Effector memory CD8-positive, alpha-beta T cell (primary cell): ENCODE measurements around the gene PPP1R13B.

Experiments used
- ATAC-seq: fragments of 150-1000 bp; cut with Tn5 transposase; replicated peaks from 2 replicates; pipeline ENCODE4 v1.10.0; 2021; ENCODE audit warnings: mild to moderate bottlenecking, moderate library complexity
- DNase-seq, 3 experiments: peaks; one replicate each; pipeline ENCODE4 v3.0.0; 2021
- H3K27ac Mint-ChIP-seq, 2 donors: one replicate each; pipeline ENCODE4 v1.8.0; 2022; ENCODE audit warnings: mild to moderate bottlenecking in 2 of 2, mixed read lengths in 2 of 2, moderate library complexity in 2 of 2
- H3K27me3 Mint-ChIP-seq, 2 donors: one replicate each; pipeline ENCODE4 v1.8.0; 2022; ENCODE audit warnings: mixed read lengths in 2 of 2
- H3K36me3 Mint-ChIP-seq: one replicate; pipeline ENCODE4 v1.8.0; 2022; ENCODE audit warnings: mild to moderate bottlenecking, moderate library complexity, mixed read lengths; ENCODE audit not compliant: insufficient read depth
- H3K4me1 Mint-ChIP-seq, 2 donors: one replicate each; pipeline ENCODE4 v1.8.0; 2022; ENCODE audit warnings: low read depth in 2 of 2, mixed read lengths in 2 of 2
- H3K4me3 Mint-ChIP-seq, 2 donors: one replicate each; pipeline ENCODE4 v1.8.0; 2022; ENCODE audit warnings: mild to moderate bottlenecking in 2 of 2, mixed read lengths in 2 of 2, moderate library complexity in 2 of 2
- H3K9me3 Mint-ChIP-seq, 2 donors: one replicate each; pipeline ENCODE4 v1.8.0; 2022; ENCODE audit warnings: mixed read lengths in 2 of 2

Gene PPP1R13B

GRCh38 chr14:103762036-103762435 lies 85.3 kb downstream of the PPP1R13B start:
- no peak for DNase-seq
- H3K4me1 Mint-ChIP-seq: peaks cover 5% of the 10 kb centered on the region in 2 donors
- H3K9me3 Mint-ChIP-seq: no peaks in the 10 kb centered on the region
- no peak overlapping the region for H3K27ac Mint-ChIP-seq
- no peaks in the 10 kb centered on the region for H3K27me3 Mint-ChIP-seq
- H3K36me3 Mint-ChIP-seq: no peaks in the 10 kb centered on the region
- H3K4me3 Mint-ChIP-seq: no peak overlapping the region
- no peak for ATAC-seq

- Mint-ChIP-seq H3K4me1 (no peaks in the 10 kb centered on the region), H3K36me3 (no peaks in the 10 kb centered on the region), H3K9me3 (no peaks in the 10 kb centered on the region), H3K4me3 (no peak overlapping the region), H3K27me3 (no peaks in the 10 kb centered on the region), H3K27ac (no peak overlapping the region)
- DNase-seq (no peak), ATAC-seq (no peak)
Measured at GRCh38 chr14:103758059-103758776, 89.2 kb downstream of the PPP1R13B start.

DNA sequence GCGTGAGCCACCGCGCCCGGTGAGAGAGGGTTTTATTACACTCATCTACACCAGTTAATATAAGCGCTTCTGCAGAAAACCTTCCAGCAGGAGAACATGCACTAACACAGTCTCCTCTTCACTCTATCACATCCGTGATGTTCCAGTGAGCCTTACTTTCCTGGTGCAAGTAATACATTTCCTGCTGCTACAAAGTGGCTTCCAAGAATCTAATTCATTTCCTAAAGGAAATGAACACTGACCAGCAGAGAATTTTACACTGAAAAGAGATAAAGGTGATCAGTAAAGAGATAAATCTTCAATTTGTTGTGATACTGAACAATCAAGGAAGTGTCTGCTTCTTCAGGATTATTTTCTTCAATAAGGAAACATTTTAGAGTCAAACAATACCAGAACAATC lies 92.3 kb downstream of the PPP1R13B start:
- Mint-ChIP-seq H3K27me3 (no peaks in the 10 kb centered on the region), H3K9me3 (no peaks in the 10 kb centered on the region), H3K4me1 (no peaks in the 10 kb centered on the region), H3K36me3 (peaks cover 8% of the 10 kb centered on the region), H3K4me3 (no peak overlapping the region), H3K27ac (no peak overlapping the region)
- ATAC-seq: no peak
- DNase-seq: no peak

GRCh38 chr14:103753774-103754173 lies 93.6 kb downstream of the PPP1R13B start:
- no peaks in the 10 kb centered on the region for H3K27me3 Mint-ChIP-seq
- no peak for DNase-seq
- H3K4me1 Mint-ChIP-seq: peaks cover 3 to 4% of the 10 kb centered on the region in 2 donors
- no peak for ATAC-seq
- no peak overlapping the region for H3K4me3 Mint-ChIP-seq
- peaks cover 8% of the 10 kb centered on the region for H3K36me3 Mint-ChIP-seq
- no peaks in the 10 kb centered on the region for H3K9me3 Mint-ChIP-seq
- no peak overlapping the region for H3K27ac Mint-ChIP-seq

GRCh38 chr14:103749860-103750259 lies 97.5 kb downstream of the PPP1R13B start:
- DNase-seq (no peak), ATAC-seq (no peak)
- Mint-ChIP-seq H3K36me3 (peaks cover 11% of the 10 kb centered on the region), H3K4me1 (peaks cover 11 to 14% of the 10 kb centered on the region in 2 donors), H3K27ac (no peak overlapping the region), H3K9me3 (no peaks in the 10 kb centered on the region), H3K27me3 (no peaks in the 10 kb centered on the region), H3K4me3 (no peak overlapping the region)

- Mint-ChIP-seq H3K4me3 (no peak overlapping the region), H3K4me1 (peaks cover 11 to 14% of the 10 kb centered on the region in 2 donors), H3K9me3 (no peaks in the 10 kb centered on the region), H3K27ac (no peak overlapping the region), H3K36me3 (peaks cover 11% of the 10 kb centered on the region), H3K27me3 (no peaks in the 10 kb centered on the region)
- DNase-seq (no peak), ATAC-seq (no peak)
Measured at GRCh38 chr14:103749452-103749851, 97.9 kb downstream of the PPP1R13B start.

DNA sequence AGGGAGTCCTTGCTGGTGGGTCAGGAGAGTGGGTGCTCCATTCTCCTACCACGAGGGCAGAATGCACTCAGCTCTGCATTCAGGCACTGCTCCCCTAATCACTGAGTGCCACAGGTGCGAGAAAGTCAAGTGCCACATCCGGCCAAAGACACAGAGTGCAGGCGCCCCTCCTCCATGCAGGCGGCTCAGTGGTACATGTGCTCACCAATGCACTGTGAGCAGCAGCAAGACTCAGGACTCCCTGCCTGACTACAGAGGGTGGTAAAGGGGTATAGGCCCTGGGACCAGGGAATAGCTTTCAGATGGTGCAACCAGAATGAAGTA lies 98.9 kb downstream of the PPP1R13B start:
- H3K4me3 Mint-ChIP-seq: peak overlapping the region; percentile 43 to 53
- peak overlapping the region; percentile 85 to 86 for H3K27ac Mint-ChIP-seq

GRCh38 chr14:103746701-103747100 lies 100.7 kb downstream of the PPP1R13B start:
- Mint-ChIP-seq H3K4me3 (no peak overlapping the region), H3K9me3 (no peaks in the 10 kb centered on the region), H3K36me3 (peaks cover 7% of the 10 kb centered on the region), H3K27me3 (no peaks in the 10 kb centered on the region), H3K4me1 (peaks cover 11 to 14% of the 10 kb centered on the region in 2 donors), H3K27ac (peak overlapping the region in 1 of 2 donors; percentile 20)
- DNase-seq (no peak), ATAC-seq (no peak)

More for the DNA sequence above, 98.9 kb downstream of the PPP1R13B start:
- DNase-seq (peak; percentile 56 to 70 (median 60)), ATAC-seq (peak; percentile 100)
- no peaks in the 10 kb centered on the region for H3K27me3 Mint-ChIP-seq
- peaks cover 11% of the 10 kb centered on the region for H3K36me3 Mint-ChIP-seq
- peaks cover 11 to 14% of the 10 kb centered on the region in 2 donors for H3K4me1 Mint-ChIP-seq
- no peaks in the 10 kb centered on the region for H3K9me3 Mint-ChIP-seq

GRCh38 chr14:103745424-103745823 lies 102.0 kb downstream of the PPP1R13B start:
- Mint-ChIP-seq H3K27me3 (no peaks in the 10 kb centered on the region), H3K4me3 (no peak overlapping the region), H3K36me3 (peaks cover 3% of the 10 kb centered on the region), H3K27ac (no peak overlapping the region), H3K4me1 (peaks cover 11 to 14% of the 10 kb centered on the region in 2 donors), H3K9me3 (no peaks in the 10 kb centered on the region)
- DNase-seq (no peak), ATAC-seq (no peak)

DNA sequence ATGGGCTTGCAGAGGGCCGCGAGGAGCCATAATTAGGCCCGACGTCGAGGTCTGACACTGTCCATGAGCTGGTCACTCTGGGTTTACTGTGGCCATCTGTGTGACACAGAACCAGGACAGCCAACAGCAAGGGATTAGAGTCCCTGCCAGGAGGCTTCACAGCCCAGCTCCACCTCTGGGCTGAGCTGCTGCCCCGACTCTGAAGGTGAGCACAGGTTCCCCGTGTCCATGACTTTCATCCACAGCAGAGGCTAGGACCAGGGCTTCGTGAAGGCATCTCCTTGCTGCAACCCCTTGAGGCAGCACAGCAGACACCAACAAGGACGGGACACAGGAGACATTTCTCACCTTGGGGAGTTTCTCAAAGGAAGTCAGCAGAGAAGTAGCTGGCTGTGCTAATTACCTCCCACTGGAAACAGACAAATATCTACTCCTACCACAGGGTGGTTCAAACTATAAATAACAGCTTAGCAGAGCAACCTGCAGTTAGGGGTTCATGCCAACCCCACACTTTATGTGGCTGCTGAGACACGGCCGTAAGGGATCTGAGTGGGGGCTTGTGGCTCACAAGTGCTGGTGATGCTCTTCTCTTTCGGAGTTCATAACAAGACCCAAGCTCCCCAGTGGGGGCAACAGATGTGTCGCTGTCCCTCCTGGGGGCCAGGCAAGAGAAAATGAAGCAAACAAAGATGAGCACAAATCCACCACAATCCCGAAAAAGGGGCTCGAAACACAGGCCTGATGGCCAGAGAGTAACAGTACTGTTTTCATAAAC lies 102.6 kb downstream of the PPP1R13B start:
- Mint-ChIP-seq H3K36me3 (peaks cover 3% of the 10 kb centered on the region), H3K4me3 (no peak overlapping the region), H3K27me3 (no peaks in the 10 kb centered on the region), H3K4me1 (peaks cover 11 to 14% of the 10 kb centered on the region in 2 donors), H3K27ac (no peak overlapping the region), H3K9me3 (no peaks in the 10 kb centered on the region)
- no peak for DNase-seq
- no peak for ATAC-seq

- Mint-ChIP-seq H3K4me3 (no peak overlapping the region), H3K27me3 (no peaks in the 10 kb centered on the region), H3K27ac (no peak overlapping the region), H3K4me1 (peaks cover 8 to 10% of the 10 kb centered on the region in 2 donors), H3K9me3 (no peaks in the 10 kb centered on the region), H3K36me3 (peaks cover 8% of the 10 kb centered on the region)
- DNase-seq (no peak), ATAC-seq (no peak)
Measured at GRCh38 chr14:103743691-103744090, 103.7 kb downstream of the PPP1R13B start.

DNA sequence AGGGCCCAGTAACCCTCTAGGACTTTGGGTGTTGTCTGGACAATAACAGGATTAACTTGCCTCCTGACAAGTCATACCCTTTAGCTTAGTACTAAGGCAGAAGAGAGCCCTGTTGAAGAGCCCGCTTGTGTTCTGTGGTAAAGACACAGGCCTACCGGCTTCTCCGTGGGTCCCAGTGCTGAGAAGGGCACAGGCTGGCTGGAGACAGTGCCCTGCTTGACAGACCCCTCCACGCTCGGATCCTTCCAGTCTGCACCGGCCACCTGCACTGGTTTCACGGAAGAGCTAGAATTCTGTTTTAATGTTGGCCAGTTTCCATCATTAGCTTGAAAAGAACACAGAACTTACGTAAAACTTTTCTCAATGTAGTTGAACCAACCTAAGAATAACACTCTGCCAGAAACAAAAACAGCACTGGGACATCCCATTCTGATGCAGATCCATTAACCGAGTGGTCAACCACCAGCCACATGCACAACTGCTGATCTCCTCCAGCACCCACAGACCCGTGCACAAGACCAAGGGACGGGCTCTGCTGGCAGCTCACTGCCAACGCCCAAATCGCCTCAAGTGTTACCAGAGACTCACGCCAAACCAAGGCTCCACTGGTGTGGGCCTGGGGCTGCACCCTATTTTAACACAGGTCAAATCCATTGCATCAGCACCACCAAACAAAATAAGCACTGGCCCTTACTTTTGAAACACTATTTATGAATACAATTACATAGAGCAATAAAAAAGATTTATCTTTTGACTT lies 104.7 kb downstream of the PPP1R13B start:
- ATAC-seq (no peak), DNase-seq (no peak)
- Mint-ChIP-seq H3K4me1 (no peaks in the 10 kb centered on the region), H3K27ac (no peak overlapping the region), H3K27me3 (no peaks in the 10 kb centered on the region), H3K4me3 (no peak overlapping the region), H3K36me3 (peaks cover 10% of the 10 kb centered on the region), H3K9me3 (no peaks in the 10 kb centered on the region)

DNA sequence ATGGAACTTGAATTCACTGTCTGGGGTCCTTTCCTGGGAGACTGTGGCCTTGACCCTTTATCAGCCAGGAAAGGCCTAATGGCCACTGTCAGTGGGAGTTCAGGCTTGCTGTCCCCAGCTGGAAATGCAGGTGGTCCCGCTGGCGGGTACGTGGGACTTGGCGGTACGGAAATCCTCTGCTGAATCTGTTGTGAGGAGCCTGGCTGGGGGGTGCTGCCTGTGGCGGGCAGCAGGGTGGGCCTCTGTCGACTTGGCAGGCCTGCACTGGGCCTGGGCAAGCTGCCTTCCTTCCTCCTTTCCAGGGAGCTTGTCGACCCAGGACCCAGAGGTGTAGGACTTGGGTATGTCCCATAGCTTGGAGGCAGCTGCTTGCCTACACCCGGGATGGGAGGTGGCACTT lies 105.5 kb downstream of the PPP1R13B start:
- ATAC-seq: no peak
- H3K27me3 Mint-ChIP-seq: no peaks in the 10 kb centered on the region
- DNase-seq: no peak
- no peaks in the 10 kb centered on the region for H3K4me1 Mint-ChIP-seq
- H3K27ac Mint-ChIP-seq: no peak overlapping the region
- H3K9me3 Mint-ChIP-seq: no peaks in the 10 kb centered on the region
- peaks cover 10% of the 10 kb centered on the region for H3K36me3 Mint-ChIP-seq
- H3K4me3 Mint-ChIP-seq: no peak overlapping the region
